ENCODE data around the gene KCND2.

GRCh38 chr7:120529736-120530135 is 256.8 kb downstream of the KCND2 start:
- TF ChIP-seq, protein P1, sequence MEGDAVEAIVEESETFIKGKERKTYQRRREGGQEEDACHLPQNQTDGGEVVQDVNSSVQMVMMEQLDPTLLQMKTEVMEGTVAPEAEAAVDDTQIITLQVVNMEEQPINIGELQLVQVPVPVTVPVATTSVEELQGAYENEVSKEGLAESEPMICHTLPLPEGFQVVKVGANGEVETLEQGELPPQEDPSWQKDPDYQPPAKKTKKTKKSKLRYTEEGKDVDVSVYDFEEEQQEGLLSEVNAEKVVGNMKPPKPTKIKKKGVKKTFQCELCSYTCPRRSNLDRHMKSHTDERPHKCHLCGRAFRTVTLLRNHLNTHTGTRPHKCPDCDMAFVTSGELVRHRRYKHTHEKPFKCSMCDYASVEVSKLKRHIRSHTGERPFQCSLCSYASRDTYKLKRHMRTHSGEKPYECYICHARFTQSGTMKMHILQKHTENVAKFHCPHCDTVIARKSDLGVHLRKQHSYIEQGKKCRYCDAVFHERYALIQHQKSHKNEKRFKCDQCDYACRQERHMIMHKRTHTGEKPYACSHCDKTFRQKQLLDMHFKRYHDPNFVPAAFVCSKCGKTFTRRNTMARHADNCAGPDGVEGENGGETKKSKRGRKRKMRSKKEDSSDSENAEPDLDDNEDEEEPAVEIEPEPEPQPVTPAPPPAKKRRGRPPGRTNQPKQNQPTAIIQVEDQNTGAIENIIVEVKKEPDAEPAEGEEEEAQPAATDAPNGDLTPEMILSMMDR (conservative IDR thresholded peaks at IDR 0.05; ENCODE audit: low read depth, low read length), result no peak
- no peak for TF ChIP-seq EZH2phosphoT487 (IDR thresholded peaks at IDR 0.05; ENCODE audit: borderline replicate concordance, low read length)
- no peak for TF ChIP-seq EZH2 (IDR thresholded peaks at IDR 0.05; ENCODE audit: low read length, unreplicated experiment)

Data from PC-3 (cell line).